Activated CD8-positive, alpha-beta T cell treated with anti-CD3 and anti-CD28 coated beads, Interleukin-2, amount 10 ng/mL, durations not matched to agents 7 days and 5 days (primary cell): ENCODE measurements around the gene TET3. TPM values are rescaled to one million over a fixed set of nuclear protein-coding genes. Genes with fewer than 3 reads are reported as not detected.

Experiments
- ATAC-seq: fragments of 150-1000 bp; cut with Tn5 transposase; one replicate; pipeline ENCODE4 v1.10.0; 2021; ENCODE audit warnings: moderate library complexity
- CTCF ChIA-PET: fragments of 350-600 bp; sonication (Branson Sonifier 250); formaldehyde crosslinking; loops from one replicate; lab custom pipeline; 2021; ENCODE audit warnings: antibody characterized with exemption; lab: Charles Lee
- POLR2A ChIA-PET: fragments of 350-600 bp; sonication (Branson Sonifier 250); formaldehyde crosslinking; loops from one replicate; lab custom pipeline; 2021; ENCODE audit warnings: antibody characterized with exemption; lab: Charles Lee
- DNase-seq: peaks from one replicate; pipeline ENCODE4 v3.0.0-alpha.2; 2020
- H3K27ac Mint-ChIP-seq: one replicate; pipeline ENCODE4 v1.8.0; 2021; ENCODE audit warnings: mild to moderate bottlenecking, mixed read lengths
- H3K27me3 Mint-ChIP-seq: one replicate; pipeline ENCODE4 v1.8.0; 2021; ENCODE audit warnings: low read depth, mixed read lengths
- H3K36me3 Mint-ChIP-seq: one replicate; pipeline ENCODE4 v1.8.0; 2021; ENCODE audit warnings: low read depth, mixed read lengths
- H3K4me1 Mint-ChIP-seq: one replicate; pipeline ENCODE4 v1.8.0; 2021; ENCODE audit warnings: low read depth, mixed read lengths
- H3K4me3 Mint-ChIP-seq: one replicate; pipeline ENCODE4 v1.8.0; 2021; ENCODE audit warnings: mild to moderate bottlenecking, mixed read lengths
- H3K9me3 Mint-ChIP-seq: one replicate; pipeline ENCODE4 v1.8.0; 2022; ENCODE audit warnings: mixed read lengths; ENCODE audit not compliant: insufficient read depth
- total RNA-seq, 2 experiments: library from RNA; stranded (reverse); gene quantifications; one replicate each; pipeline ENCODE4 v1.2.3, GENCODE V29; 2021

The TET3 gene
- total RNA-seq, 2 experiments from 2014 or later = 20.4 to 20.9 TPM

- CTCF ChIA-PET = interaction anchor here (0.5 kb wide), 1 partner anchor 244 kb away, joined by 3 read pairs; no protein-coding TSS in a partner anchor
- ATAC-seq (no peak), DNase-seq (no peak)
- no peak overlapping the region for H3K27ac Mint-ChIP-seq
- POLR2A ChIA-PET = no interaction called here
- H3K36me3 Mint-ChIP-seq = peaks cover 12% of the 10 kb centered on the region
- peaks cover 23% of the 10 kb centered on the region for H3K4me1 Mint-ChIP-seq
- no peaks in the 10 kb centered on the region for H3K9me3 Mint-ChIP-seq
- no peak overlapping the region for H3K4me3 Mint-ChIP-seq
- H3K27me3 Mint-ChIP-seq = no peaks in the 10 kb centered on the region
Observed at GRCh38 chr2:73965053-73965452, 19.7 kb upstream of the TET3 start.

- no peak overlapping the region for H3K27ac Mint-ChIP-seq
- H3K4me3 Mint-ChIP-seq = no peak overlapping the region
- no peaks in the 10 kb centered on the region for H3K27me3 Mint-ChIP-seq
- ChIA-PET POLR2A (interaction anchor here (1.5 to 3.3 kb wide), 2 partner anchors 8 to 11 kb away, joined by 3 to 19 read pairs; no protein-coding TSS in a partner anchor), CTCF (interaction anchor here (1.0 kb wide), 1 partner anchor 183 kb away, joined by 3 read pairs; no protein-coding TSS in a partner anchor)
- no peaks in the 10 kb centered on the region for H3K9me3 Mint-ChIP-seq
- peaks cover 57% of the 10 kb centered on the region for H3K4me1 Mint-ChIP-seq
- no peak for DNase-seq
- no peak for ATAC-seq
- no peaks in the 10 kb centered on the region for H3K36me3 Mint-ChIP-seq
Observed at GRCh38 chr2:73968357-73968937, 16.3 kb upstream of the TET3 start.

- no peaks in the 10 kb centered on the region for H3K9me3 Mint-ChIP-seq
- H3K36me3 Mint-ChIP-seq = no peaks in the 10 kb centered on the region
- H3K27me3 Mint-ChIP-seq = no peaks in the 10 kb centered on the region
- DNase-seq (no peak), ATAC-seq (no peak)
- peaks cover 52% of the 10 kb centered on the region for H3K4me1 Mint-ChIP-seq
- POLR2A ChIA-PET = interaction anchor here (1.3 to 3.5 kb wide), 4 partner anchors 9 to 42 kb away, joined by 3 to 27 read pairs (median 12); partner anchors contain the start of gene TET3
- peak overlapping the region; percentile 77 for H3K27ac Mint-ChIP-seq
- CTCF ChIA-PET = interaction anchor here (1.0 to 2.9 kb wide), 6 partner anchors 10 to 182 kb away, joined by 3 to 10 read pairs (median 4); no protein-coding TSS in a partner anchor
- no peak overlapping the region for H3K4me3 Mint-ChIP-seq
Observed at GRCh38 chr2:73969356-73969755, 15.4 kb upstream of the TET3 start.

DNA sequence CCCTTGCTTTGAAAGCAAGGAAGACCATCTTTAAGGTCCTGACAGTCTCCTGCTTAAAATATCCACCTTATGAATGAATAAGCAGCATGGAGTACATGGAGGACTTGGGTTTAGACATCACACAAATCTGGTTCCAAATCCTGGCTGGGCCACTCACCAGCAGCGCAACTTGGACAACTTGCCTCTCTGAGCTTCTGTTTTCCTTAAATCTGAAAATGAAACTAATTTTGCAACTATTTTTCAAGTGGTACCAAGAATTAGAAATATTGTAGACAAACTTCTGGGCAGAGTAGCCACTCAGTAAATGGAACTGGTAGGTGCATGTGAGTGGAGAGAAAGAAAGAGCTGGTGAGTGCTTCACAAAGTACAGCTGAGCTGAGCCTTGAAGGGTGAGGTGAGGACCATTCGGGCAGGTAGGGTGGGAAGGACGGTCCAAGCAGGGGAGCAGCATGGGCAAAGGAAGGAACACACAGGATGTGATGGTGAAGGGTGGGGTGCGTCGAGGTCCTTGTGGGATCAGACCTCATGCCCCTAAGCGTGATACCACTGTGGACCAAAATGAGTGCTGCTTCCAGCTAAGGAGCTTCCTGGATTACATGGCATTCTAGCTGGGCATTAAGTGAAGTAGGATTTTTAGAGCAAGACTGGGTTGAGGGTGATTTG lies 14.4 kb upstream of the TET3 start:
- CTCF ChIA-PET = interaction anchor here (1.0 to 2.9 kb wide), 10 partner anchors 9 to 181 kb away, joined by 3 to 10 read pairs (median 4); no protein-coding TSS in a partner anchor
- Mint-ChIP-seq H3K4me1 (peaks cover 51% of the 10 kb centered on the region), H3K36me3 (no peaks in the 10 kb centered on the region), H3K4me3 (peak overlapping the region; percentile 53), H3K27me3 (no peaks in the 10 kb centered on the region), H3K9me3 (no peaks in the 10 kb centered on the region), H3K27ac (peak overlapping the region; percentile 87)
- no peak for DNase-seq
- POLR2A ChIA-PET = interaction anchor here (0.7 to 3.5 kb wide), 7 partner anchors 9 to 208 kb away, joined by 3 to 27 read pairs (median 4); partner anchors contain the start of genes MOB1A and TET3
- ATAC-seq = peak; percentile 34

GRCh38 chr2:73970850-73971471 lies 13.7 kb upstream of the TET3 start:
- Mint-ChIP-seq H3K36me3 (no peaks in the 10 kb centered on the region), H3K9me3 (no peaks in the 10 kb centered on the region), H3K4me1 (peaks cover 58% of the 10 kb centered on the region), H3K4me3 (peak overlapping the region; percentile 53), H3K27ac (peak overlapping the region; percentile 87), H3K27me3 (no peaks in the 10 kb centered on the region)
- POLR2A ChIA-PET = interaction anchor here (0.6 to 3.5 kb wide), 8 partner anchors 8 to 207 kb away, joined by 3 to 27 read pairs (median 3); partner anchors contain the start of genes DGUOK, MOB1A and TET3
- CTCF ChIA-PET = interaction anchor here (1.0 to 2.9 kb wide), 7 partner anchors 8 to 181 kb away, joined by 3 to 10 read pairs (median 6); no protein-coding TSS in a partner anchor
- DNase-seq = peak; percentile 76
- peak; percentile 87 for ATAC-seq

GRCh38 chr2:73971722-73972121 lies 13.0 kb upstream of the TET3 start:
- CTCF ChIA-PET = interaction anchor here (1.0 to 2.9 kb wide), 6 partner anchors 9 to 180 kb away, joined by 3 to 10 read pairs (median 5); no protein-coding TSS in a partner anchor
- H3K4me1 Mint-ChIP-seq = peaks cover 63% of the 10 kb centered on the region
- ATAC-seq = no peak

GRCh38 chr2:73972846-73973245 lies 11.9 kb upstream of the TET3 start:
- POLR2A ChIA-PET = interaction anchor here (3.5 kb wide), 1 partner anchor 14 kb away, joined by 27 read pairs; the partner anchor contains the start of gene TET3
- ATAC-seq = no peak
- DNase-seq = no peak
- Mint-ChIP-seq H3K9me3 (no peaks in the 10 kb centered on the region), H3K36me3 (no peaks in the 10 kb centered on the region), H3K4me3 (no peak overlapping the region), H3K27me3 (no peaks in the 10 kb centered on the region), H3K4me1 (peaks cover 69% of the 10 kb centered on the region), H3K27ac (peak overlapping the region; percentile 19)
- CTCF ChIA-PET = interaction anchor here (0.9 kb wide), 1 partner anchor 65 kb away, joined by 3 read pairs; no protein-coding TSS in a partner anchor

More at GRCh38 chr2:73971722-73972121, 13.0 kb upstream of the TET3 start:
- DNase-seq = no peak
- POLR2A ChIA-PET = interaction anchor here (0.6 to 3.5 kb wide), 10 partner anchors 7 to 558 kb away, joined by 3 to 27 read pairs (median 3); partner anchors contain the start of genes AUP1, DGUOK, HTRA2 and MOB1A
- peak overlapping the region; percentile 87 for H3K27ac Mint-ChIP-seq
- H3K27me3 Mint-ChIP-seq = no peaks in the 10 kb centered on the region
- no peaks in the 10 kb centered on the region for H3K36me3 Mint-ChIP-seq
- no peaks in the 10 kb centered on the region for H3K9me3 Mint-ChIP-seq
- H3K4me3 Mint-ChIP-seq = peak overlapping the region; percentile 53

- H3K4me3 Mint-ChIP-seq = no peak overlapping the region
- no peaks in the 10 kb centered on the region for H3K9me3 Mint-ChIP-seq
- H3K36me3 Mint-ChIP-seq = no peaks in the 10 kb centered on the region
- ChIA-PET POLR2A (interaction anchor here (0.8 kb wide), 1 partner anchor 12 kb away, joined by 3 read pairs; no protein-coding TSS in a partner anchor), CTCF (interaction anchor here (1.8 kb wide), 1 partner anchor 172 kb away, joined by 5 read pairs; the partner anchor contains the start of gene BOLA3)
- no peaks in the 10 kb centered on the region for H3K27me3 Mint-ChIP-seq
- no peak for DNase-seq
- H3K4me1 Mint-ChIP-seq = peaks cover 84% of the 10 kb centered on the region
- no peak overlapping the region for H3K27ac Mint-ChIP-seq
- ATAC-seq = no peak
Observed at GRCh38 chr2:73975731-73976130, 9.0 kb upstream of the TET3 start.

DNA sequence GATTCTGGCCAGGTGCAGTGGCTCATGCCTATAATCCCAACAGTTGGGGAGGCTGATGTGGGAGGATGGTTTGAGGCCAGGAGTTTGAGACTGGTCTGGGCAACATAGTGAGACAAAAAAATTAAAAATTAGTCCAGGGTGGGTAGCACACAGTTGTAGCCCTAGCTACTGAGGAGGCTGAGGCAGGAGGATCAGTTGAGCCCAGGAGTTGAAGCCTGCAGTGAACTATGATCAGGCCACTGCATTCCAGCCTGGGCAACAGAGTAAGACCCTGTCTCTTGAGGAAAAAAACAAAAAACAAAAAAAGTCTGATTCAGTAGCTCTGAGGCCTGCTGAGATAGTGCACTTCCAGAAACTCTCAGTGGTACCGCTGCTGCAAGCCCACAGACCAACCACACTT lies 7.9 kb upstream of the TET3 start:
- no peaks in the 10 kb centered on the region for H3K9me3 Mint-ChIP-seq
- H3K36me3 Mint-ChIP-seq = no peaks in the 10 kb centered on the region
- no peak overlapping the region for H3K4me3 Mint-ChIP-seq
- DNase-seq (no peak), ATAC-seq (no peak)
- POLR2A ChIA-PET = interaction anchor here (0.8 kb wide), 1 partner anchor 13 kb away, joined by 3 read pairs; no protein-coding TSS in a partner anchor
- peak overlapping the region; percentile 37 for H3K27ac Mint-ChIP-seq
- H3K4me1 Mint-ChIP-seq = peaks cover 84% of the 10 kb centered on the region
- CTCF ChIA-PET = interaction anchor here (1.2 to 1.8 kb wide), 2 partner anchors 56 to 171 kb away, joined by 3 to 5 read pairs; partner anchors contain the start of gene BOLA3
- no peaks in the 10 kb centered on the region for H3K27me3 Mint-ChIP-seq

DNA sequence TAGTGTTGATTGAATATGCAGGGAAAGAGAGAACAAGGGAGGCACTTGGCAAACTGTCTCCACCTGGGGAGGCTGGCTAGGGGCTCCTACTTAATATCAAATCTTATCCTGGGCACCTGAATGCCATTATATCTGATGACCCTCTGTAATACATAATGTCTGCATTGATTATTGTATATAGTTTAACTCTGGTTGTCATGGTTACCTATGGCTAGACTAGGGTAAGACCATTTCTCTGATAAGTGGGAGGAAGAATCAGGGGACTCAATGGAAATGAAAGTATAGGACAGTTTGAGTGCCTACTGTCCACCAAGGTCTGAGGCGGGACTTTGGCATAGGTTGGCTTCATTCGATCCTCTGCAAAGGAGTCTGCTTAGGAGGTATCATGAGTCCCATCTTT lies 7.2 kb upstream of the TET3 start:
- H3K27ac Mint-ChIP-seq = peak overlapping the region; percentile 37
- ChIA-PET CTCF (interaction anchor here (1.2 kb wide), 1 partner anchor 56 kb away, joined by 3 read pairs; no protein-coding TSS in a partner anchor), POLR2A (interaction anchor here (0.8 kb wide), 1 partner anchor 13 kb away, joined by 3 read pairs; no protein-coding TSS in a partner anchor)
- H3K4me1 Mint-ChIP-seq = peaks cover 80% of the 10 kb centered on the region
- H3K4me3 Mint-ChIP-seq = no peak overlapping the region
- no peak for DNase-seq
- H3K9me3 Mint-ChIP-seq = no peaks in the 10 kb centered on the region
- no peak for ATAC-seq
- peaks cover 3% of the 10 kb centered on the region for H3K27me3 Mint-ChIP-seq
- H3K36me3 Mint-ChIP-seq = no peaks in the 10 kb centered on the region
